Mesothelial cell of epicardium (in vitro differentiated cells): Measurements from ENCODE around the gene CXCR2. TPM values are rescaled to one million over a fixed set of nuclear protein-coding genes. Genes with fewer than 3 reads are reported as not detected.

Experiments
- DNase-seq, 2 experiments: peaks; one replicate each; pipeline ENCODE4 v3.0.0; 2021; ENCODE audit warnings: low spot score in 2 of 2; ENCODE audit not compliant: unreplicated experiment in 2 of 2
- H3K27ac Mint-ChIP-seq: 2 replicates; pipeline ENCODE4 v1.8.0; 2021; ENCODE audit warnings: mixed read lengths
- H3K27me3 Mint-ChIP-seq: 2 replicates; pipeline ENCODE4 v1.8.0; 2021; ENCODE audit warnings: low read depth, mixed read lengths
- H3K36me3 Mint-ChIP-seq: 2 replicates; pipeline ENCODE4 v1.8.0; 2021; ENCODE audit warnings: mixed read lengths
- H3K4me1 Mint-ChIP-seq: 2 replicates; pipeline ENCODE4 v1.8.0; 2021; ENCODE audit warnings: mixed read lengths
- H3K4me3 Mint-ChIP-seq: 2 replicates; pipeline ENCODE4 v1.8.0; 2021; ENCODE audit warnings: mild to moderate bottlenecking, moderate library complexity, mixed read lengths
- H3K9me3 Mint-ChIP-seq: 2 replicates; pipeline ENCODE4 v1.8.0; 2021; ENCODE audit warnings: mixed read lengths
- CTCF ChIP-seq: fragments of 200-600 bp; sonication (generic); IDR thresholded peaks from one replicate; pipeline ENCODE4 v1.5.0; 2021; ENCODE audit warnings: antibody characterized with exemption; ENCODE audit not compliant: unreplicated experiment
- total RNA-seq: library from RNA; stranded (reverse); gene quantifications from 3 replicates; pipeline ENCODE4 v1.2.1, GENCODE V29; 2021

Gene CXCR2
- 0.31 to 0.83 TPM (median 0.32 TPM) in 3 replicates for total RNA-seq

DNA sequence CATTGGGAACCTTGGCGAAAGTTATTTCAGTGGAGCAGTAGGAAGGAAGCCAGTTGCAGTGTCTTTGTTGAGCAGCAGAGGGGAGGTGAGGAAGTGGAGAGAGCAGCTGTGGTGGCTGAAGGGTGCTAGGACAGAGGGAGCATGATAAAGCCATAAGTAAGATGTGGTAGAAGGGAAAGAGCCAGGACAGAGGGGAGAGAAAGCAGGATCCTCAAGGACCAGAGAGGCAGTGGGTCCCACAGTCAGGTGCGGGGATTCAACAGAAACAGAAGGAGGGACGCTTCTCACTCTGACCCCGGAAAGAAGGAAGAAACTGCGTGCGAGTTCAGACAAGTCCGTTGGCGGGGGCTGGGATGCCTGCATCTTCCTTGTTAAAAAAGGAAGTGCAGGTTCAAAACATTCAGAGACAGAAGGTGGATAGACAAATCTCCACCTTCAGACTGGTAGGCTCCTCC, at the start of gene CXCR2:
TSS of gene CXCR2 (plus strand) at position 403 of the 455 bp plus-strand sequence. CDS start 8,774 bp downstream, outside the sequence.
- peak within 1 kb of the TSS; percentile 19 for H3K27ac Mint-ChIP-seq
- no peaks in the 10 kb centered on the region for H3K27me3 Mint-ChIP-seq
- no peak for DNase-seq
- peaks cover 10% of the 10 kb centered on the region for H3K4me1 Mint-ChIP-seq
- H3K4me3 Mint-ChIP-seq: no peak within 1 kb of the TSS
- no peak for TF ChIP-seq CTCF
- peaks cover 3% of the 10 kb centered on the region for H3K36me3 Mint-ChIP-seq
- peaks cover 12% of the 10 kb centered on the region for H3K9me3 Mint-ChIP-seq

- Mint-ChIP-seq H3K9me3 (no peaks in the 10 kb centered on the region), H3K27ac (no peak overlapping the region), H3K36me3 (no peaks in the 10 kb centered on the region), H3K4me3 (no peak overlapping the region), H3K27me3 (peaks cover 21% of the 10 kb centered on the region), H3K4me1 (no peaks in the 10 kb centered on the region)
- no peak for DNase-seq
- no peak for TF ChIP-seq CTCF
Observed at GRCh38 chr2:218077464-218078216, 48.2 kb upstream of the CXCR2 start.

- TF ChIP-seq CTCF: no peak
- Mint-ChIP-seq H3K36me3 (no peaks in the 10 kb centered on the region), H3K4me1 (no peaks in the 10 kb centered on the region), H3K27ac (no peak overlapping the region), H3K4me3 (no peak overlapping the region), H3K9me3 (peaks cover 3% of the 10 kb centered on the region), H3K27me3 (peaks cover 6% of the 10 kb centered on the region)
- no peak for DNase-seq
Observed at GRCh38 chr2:218079943-218080913, 45.6 kb upstream of the CXCR2 start.

DNA sequence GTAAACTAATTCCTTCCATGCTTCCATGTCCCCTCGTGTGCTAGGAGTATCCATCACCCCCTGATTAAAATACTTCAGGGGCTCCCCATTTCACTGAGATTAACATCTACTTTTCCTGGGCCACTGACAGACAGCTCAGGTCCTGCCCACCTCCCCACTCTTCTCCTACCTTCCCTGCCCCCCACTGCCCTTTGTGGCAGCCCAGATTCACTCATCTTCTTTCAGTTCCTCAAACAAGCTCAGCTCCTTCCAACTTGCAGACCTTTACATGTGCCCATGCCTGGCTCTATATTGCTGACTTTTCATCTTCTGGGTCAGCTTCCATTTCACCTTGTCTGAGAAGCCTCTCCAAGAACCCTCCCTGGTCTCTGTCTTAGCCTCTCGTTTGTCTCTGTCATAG, 44.8 kb upstream of the CXCR2 start:
- no peaks in the 10 kb centered on the region for H3K4me1 Mint-ChIP-seq
- H3K27ac Mint-ChIP-seq: no peak overlapping the region
- no peak for DNase-seq
- H3K4me3 Mint-ChIP-seq: no peak overlapping the region
- H3K9me3 Mint-ChIP-seq: peaks cover 11% of the 10 kb centered on the region
- H3K27me3 Mint-ChIP-seq: peaks cover 4% of the 10 kb centered on the region
- H3K36me3 Mint-ChIP-seq: no peaks in the 10 kb centered on the region
- no peak for TF ChIP-seq CTCF

DNA sequence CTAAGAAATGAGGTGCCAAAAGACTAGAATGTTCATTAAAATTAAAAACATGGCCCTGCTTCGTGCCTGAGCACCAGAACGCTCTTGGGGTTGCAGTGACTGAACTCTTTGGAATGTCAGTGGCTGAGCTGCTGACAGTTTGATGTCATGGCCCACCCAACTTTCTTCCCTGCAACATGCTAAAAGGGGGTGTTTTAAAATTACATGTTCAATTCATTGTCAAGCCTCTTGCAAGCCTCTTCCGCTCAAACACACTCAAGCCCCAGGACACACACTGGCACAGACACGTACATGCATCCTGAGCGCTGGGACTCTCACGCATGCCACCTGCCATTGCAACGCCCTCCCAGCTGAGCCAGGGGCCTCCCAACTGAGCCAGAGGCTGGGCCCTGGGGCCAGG, 44.1 kb upstream of the CXCR2 start:
- DNase-seq: no peak
- Mint-ChIP-seq H3K27ac (peak overlapping the region; percentile 40), H3K9me3 (peaks cover 17% of the 10 kb centered on the region), H3K27me3 (peaks cover 9% of the 10 kb centered on the region), H3K36me3 (peaks cover 3% of the 10 kb centered on the region), H3K4me3 (no peak overlapping the region), H3K4me1 (no peaks in the 10 kb centered on the region)
- no peak for TF ChIP-seq CTCF
